ENCODE measurements around the gene LCTL. TPM values are rescaled to one million over a fixed set of nuclear protein-coding genes. Genes with fewer than 3 reads are reported as not detected.

LCTL gene, protein sequence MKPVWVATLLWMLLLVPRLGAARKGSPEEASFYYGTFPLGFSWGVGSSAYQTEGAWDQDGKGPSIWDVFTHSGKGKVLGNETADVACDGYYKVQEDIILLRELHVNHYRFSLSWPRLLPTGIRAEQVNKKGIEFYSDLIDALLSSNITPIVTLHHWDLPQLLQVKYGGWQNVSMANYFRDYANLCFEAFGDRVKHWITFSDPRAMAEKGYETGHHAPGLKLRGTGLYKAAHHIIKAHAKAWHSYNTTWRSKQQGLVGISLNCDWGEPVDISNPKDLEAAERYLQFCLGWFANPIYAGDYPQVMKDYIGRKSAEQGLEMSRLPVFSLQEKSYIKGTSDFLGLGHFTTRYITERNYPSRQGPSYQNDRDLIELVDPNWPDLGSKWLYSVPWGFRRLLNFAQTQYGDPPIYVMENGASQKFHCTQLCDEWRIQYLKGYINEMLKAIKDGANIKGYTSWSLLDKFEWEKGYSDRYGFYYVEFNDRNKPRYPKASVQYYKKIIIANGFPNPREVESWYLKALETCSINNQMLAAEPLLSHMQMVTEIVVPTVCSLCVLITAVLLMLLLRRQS
- total RNA-seq, result not detected

DNA sequence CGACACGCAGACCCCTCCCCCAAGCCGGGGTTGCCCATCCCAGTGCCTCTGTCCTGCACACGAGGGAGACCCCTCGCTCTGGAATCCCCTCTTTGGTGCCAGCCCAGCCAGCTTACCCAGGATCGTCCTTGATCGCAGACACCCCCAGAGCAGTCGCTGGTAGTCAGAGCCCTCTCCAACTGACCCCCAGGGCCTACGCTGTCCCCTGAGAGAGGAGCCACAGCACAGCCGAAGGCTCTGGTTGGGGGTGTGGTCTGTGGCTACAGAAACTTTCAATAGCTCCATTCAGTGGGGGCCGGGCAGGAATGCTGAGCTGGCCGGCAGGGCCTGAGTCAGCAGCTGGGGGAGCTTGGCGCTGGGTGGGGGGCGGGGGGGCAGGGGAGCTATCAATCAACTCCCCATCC is at the start of gene LCTL:
Gene LCTL, minus strand, starts transcription at position 258 of the 404 bp plus-strand sequence. CDS start 633 bp downstream, outside the sequence.
- Histone ChIP-seq H3K4me3 (no peak within 1 kb of the TSS), H3K4me1 (no peaks in the 10 kb centered on the region), H3K27ac (no peak within 1 kb of the TSS), H3K9me3 (no peaks in the 10 kb centered on the region), H3K36me3 (replicated peaks in 1 of 2; ENCODE audit: insufficient read depth in 1 of 2, low read depth in 2 of 2) (no peaks in the 10 kb centered on the region), H3K27me3 (no peaks in the 10 kb centered on the region)
- DNase-seq (no peak), ATAC-seq (no peak)
- intact Hi-C loops (cut with DNase I), result no loop called here
- TF ChIP-seq POLR2A (IDR thresholded peaks at IDR 0.05), result no peak
- TF ChIP-seq, protein P1, sequence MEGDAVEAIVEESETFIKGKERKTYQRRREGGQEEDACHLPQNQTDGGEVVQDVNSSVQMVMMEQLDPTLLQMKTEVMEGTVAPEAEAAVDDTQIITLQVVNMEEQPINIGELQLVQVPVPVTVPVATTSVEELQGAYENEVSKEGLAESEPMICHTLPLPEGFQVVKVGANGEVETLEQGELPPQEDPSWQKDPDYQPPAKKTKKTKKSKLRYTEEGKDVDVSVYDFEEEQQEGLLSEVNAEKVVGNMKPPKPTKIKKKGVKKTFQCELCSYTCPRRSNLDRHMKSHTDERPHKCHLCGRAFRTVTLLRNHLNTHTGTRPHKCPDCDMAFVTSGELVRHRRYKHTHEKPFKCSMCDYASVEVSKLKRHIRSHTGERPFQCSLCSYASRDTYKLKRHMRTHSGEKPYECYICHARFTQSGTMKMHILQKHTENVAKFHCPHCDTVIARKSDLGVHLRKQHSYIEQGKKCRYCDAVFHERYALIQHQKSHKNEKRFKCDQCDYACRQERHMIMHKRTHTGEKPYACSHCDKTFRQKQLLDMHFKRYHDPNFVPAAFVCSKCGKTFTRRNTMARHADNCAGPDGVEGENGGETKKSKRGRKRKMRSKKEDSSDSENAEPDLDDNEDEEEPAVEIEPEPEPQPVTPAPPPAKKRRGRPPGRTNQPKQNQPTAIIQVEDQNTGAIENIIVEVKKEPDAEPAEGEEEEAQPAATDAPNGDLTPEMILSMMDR (IDR thresholded peaks at IDR 0.05), result no peak
- WGBS, 2 donors, result 70% methylated on average over 12 of the region's 14 CpGs; no CpG with 5 or more reads in 1 of the 2 donors

DNA sequence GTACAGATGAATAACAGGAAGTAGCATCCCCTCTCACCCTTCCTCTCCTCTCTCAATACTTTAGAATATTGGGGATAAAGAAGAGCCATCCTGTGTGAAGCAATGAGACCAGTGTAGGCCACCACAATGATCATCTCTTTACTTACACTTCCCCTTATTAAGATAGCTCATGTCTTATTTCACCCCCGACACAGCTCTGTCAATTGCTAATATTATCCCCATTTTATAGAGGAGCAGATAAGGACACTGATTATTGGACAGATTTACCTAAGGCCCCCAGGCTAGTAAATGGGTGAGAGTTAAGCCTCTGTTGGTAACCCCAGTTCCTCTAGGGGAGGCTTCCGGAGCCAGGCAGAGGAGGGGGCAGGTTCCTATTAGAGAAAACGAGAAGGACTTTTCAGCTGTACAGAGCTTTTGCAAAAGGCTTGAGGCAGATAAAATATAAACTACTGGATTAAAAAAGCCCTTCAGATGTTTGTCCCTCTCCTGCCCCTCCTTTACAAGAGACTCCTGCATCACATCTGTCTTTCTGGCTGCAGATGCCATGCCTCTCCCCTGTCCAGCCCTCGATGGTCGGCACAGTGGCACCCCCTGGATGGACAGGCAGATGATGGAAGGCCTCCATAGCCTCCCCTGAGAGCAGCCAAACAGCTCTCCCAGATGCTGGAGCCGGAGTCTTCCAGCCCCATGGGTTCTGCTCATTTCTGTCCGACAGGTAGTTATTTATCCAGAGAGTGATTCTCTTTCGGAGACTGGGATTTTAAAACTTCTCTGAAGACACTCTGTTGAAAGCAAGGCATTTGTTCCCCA is 49.4 kb upstream of the LCTL start:
- Histone ChIP-seq H3K9me3 (no peaks in the 10 kb centered on the region), H3K4me3 (no peak overlapping the region), H3K27me3 (no peaks in the 10 kb centered on the region), H3K27ac (no peak overlapping the region), H3K36me3 (replicated peaks in 1 of 2; ENCODE audit: insufficient read depth in 1 of 2, low read depth in 2 of 2) (no peaks in the 10 kb centered on the region), H3K4me1 (peaks cover 16% of the 10 kb centered on the region)
- no peak for ATAC-seq
- WGBS, 2 donors, result 67 to 77% methylated on average over 4 to 8 of the region's 8 CpGs
- TF ChIP-seq, protein P1 (IDR thresholded peaks at IDR 0.05), result no peak
- no peak for TF ChIP-seq POLR2A (IDR thresholded peaks at IDR 0.05)
- intact Hi-C loops (cut with DNase I), result loop anchor here (5.0 kb wide), 1 partner anchor 162 kb away; no protein-coding TSS in a partner anchor
- DNase-seq, result no peak

DNA sequence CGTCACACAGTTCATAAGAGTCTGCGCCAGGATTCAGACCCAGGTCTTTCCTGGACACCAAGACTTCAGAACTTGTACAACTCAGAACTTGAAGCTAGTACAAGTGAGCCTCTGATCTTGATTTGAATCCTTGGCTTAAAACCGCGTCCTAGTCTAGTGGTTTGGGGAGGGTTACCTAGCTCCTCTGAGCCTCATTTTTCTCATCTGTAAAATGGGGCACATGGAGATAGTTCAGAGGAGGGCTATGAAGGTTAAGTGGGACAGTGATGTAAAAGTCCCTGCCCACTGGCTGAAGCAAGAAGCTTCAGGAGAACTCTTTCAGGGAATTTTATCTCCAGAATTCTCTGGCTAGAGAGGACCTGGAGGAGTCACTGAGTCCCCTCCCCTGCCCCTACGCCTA is 48.7 kb upstream of the LCTL start:
- Histone ChIP-seq H3K27ac (no peak overlapping the region), H3K36me3 (replicated peaks in 1 of 2; ENCODE audit: insufficient read depth in 1 of 2, low read depth in 2 of 2) (no peaks in the 10 kb centered on the region), H3K4me1 (peaks cover 16% of the 10 kb centered on the region), H3K9me3 (no peaks in the 10 kb centered on the region), H3K27me3 (no peaks in the 10 kb centered on the region), H3K4me3 (no peak overlapping the region)
- DNase-seq (no peak), ATAC-seq (no peak)
- 83 to 89% methylated on average over 4 to 5 of the region's 5 CpGs for WGBS, 2 donors
- intact Hi-C loops (cut with DNase I), result no loop called here
- TF ChIP-seq, protein P1 (IDR thresholded peaks at IDR 0.05), result no peak
- TF ChIP-seq POLR2A (IDR thresholded peaks at IDR 0.05), result no peak

DNA sequence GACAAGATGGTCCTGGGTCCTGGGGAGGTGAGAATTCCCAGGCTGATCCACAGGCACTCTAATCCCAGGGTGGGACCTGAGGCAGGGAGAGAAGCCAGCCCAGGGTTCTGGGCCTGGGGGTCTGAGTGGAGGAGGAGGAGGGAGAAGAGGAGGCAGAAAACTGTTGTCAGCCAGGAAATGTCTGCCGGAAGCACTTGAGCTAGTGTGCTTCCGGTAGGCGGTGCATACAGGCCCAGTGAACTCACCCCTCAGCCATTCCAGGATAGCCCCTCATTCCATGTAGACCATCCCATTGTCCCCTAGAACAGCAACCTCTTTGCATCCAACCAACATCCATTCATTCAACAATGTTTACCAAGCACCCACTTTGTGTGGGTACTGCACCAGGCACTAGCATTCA is 47.9 kb upstream of the LCTL start:
- Histone ChIP-seq H3K9me3 (no peaks in the 10 kb centered on the region), H3K4me3 (no peak overlapping the region), H3K4me1 (peaks cover 9% of the 10 kb centered on the region), H3K27ac (no peak overlapping the region), H3K27me3 (no peaks in the 10 kb centered on the region), H3K36me3 (replicated peaks in 1 of 2; ENCODE audit: insufficient read depth in 1 of 2, low read depth in 2 of 2) (no peaks in the 10 kb centered on the region)
- no peak for TF ChIP-seq POLR2A (IDR thresholded peaks at IDR 0.05)
- TF ChIP-seq, protein P1 (IDR thresholded peaks at IDR 0.05), result no peak
- no peak for ATAC-seq
- no peak for DNase-seq
- WGBS, 2 donors, result 88 to 100% methylated on average over 3 of the region's 3 CpGs
- intact Hi-C loops (cut with DNase I), result no loop called here
